KG1 (cell line): ENCODE measurements around the gene INHBA.

Source experiments
- DNase-seq: peaks from one replicate; lab custom pipeline; 2025; lab: John Stamatoyannopoulos, UW

The INHBA gene

DNA sequence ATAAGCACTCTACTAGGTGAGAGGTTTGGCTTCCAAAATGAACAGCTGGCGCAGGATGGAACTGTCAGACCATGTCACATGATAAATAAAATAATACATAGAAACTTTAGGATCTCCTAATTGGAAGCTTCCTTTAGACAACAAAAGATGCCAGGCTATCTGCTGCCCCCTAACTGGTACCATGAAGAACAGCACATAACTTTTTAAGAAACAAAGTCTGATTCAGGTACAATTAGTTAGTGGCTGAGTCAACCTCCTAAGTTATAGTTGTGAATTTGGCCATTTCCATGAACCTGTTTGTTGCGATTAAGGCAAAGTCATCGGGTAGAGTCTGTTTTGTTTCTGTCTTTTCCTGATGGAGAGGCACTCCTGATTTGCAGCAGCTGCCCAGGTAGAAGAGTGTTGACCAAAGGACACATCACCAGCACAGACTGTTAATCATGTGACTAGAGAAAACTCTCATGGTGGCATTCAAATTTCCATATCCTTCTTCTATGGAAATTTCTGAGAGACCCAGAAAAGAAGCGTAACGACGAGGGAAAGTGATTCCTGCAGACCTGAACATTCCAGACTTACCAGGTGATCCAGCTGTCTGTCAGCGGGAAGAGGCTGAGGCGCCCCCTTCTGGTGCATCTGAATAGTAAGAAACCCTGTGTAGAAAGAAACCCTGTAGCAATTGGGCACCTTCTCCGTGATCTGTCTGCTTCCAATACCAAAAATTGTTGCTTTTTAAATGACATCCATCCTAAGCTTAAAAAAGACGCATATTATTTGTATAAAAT lies 8.6 kb upstream of the INHBA start:
- DNase-seq, result no peak

DNA sequence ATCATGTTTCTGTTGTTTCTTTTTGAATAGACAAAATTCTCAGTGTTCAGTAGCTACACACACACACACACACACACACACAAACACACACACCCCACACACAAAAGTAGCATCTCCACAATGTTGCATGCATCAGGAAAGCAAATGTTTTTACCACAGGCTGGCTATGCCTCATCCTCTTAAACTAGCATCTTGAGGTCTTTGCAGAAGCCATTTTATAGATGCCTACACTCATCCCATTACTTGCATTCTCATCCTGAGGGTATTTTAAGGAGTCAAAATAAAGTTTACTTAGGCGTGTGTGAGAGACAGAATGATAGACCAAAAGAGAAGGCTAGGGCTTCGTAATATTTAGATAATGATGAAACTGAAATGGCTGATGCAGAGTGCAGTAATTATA lies 7.9 kb upstream of the INHBA start:
- DNase-seq, result no peak

DNA sequence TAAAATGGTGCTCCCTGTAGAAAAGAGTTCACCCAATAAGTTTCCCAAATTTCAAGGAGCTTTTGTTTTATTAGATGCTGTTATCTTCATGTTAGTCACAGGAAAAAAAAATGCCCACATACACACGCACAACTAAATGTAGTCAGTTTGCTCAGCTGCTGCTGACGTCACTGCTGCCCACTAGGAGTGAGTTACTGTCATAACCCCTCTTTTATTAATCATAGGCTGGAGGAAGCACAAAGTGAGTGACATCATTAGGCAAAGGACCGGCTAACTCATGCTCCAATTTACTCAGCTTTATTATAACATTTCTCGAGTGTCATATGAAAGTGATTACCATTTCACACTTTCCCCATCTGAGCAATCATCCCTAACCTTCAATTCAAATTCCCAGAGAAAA lies 6.7 kb upstream of the INHBA start:
- no peak for DNase-seq

DNA sequence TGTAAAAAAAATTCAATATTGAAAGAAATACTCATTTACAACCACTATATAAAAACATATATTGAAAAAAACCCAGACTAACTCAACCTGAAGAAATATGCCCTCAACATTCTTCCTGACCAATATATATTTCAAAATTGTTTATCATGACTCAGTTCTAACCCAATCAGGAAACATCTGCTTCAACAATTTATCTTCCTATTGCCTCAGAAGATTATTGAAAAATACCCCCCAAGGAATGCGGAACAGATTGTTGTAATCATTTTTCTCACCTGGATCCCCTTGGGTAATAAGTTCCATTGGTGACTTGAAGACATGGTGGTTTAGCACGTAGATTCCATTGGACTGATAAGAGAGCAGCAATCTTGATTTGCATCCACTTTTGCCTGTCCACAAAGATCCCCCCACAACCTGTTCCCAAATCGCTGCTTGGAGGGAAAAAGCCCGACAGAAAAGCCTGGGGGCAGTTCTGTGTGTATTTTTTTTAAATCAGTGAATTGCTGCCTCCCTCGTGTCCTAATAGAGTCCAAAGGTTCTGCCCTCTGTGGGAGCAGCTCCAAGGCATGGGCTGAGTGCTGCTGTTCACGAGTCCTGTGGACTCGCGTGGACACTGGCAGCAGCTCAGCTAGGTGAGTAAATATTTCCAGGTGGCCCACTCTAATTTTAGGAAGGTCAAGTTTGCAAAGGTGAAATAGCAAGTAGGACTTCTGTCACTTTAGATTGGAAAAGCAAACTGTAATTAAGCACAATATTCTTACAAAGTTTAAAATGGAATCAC lies 5.9 kb upstream of the INHBA start:
- DNase-seq, result no peak

DNA sequence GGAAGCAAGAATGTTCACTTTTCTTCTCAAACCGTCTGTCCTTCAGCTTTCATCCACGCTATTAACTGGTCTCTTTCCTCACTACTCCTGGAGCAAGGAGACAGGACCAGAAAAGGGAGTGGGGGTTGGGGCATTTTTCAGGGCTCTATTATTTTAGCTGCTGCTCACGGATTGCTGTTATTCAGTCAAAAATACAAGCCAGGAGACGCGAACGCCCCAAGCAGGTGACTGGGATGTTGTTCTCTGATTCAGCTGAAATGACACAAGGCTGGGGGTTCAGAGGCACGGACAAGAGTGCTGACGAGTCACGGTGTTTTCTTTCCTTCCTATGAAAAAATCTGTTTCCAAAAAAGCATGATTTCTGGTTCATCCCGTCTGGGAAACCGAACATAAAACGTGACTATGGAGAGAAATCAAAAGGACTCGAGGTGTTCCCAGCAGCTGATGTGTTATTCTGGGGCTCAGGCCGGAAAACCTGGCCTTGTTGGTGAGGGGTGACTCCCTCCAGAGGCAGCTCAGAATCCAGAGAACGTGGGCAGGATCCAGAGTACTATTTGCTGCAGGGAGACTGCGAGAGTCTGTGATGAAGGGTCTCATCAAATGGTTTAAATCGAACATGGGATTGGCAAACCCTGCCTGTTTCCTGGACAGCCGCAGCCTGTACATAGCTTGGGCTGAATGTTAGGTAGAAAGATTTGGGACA lies 3.5 kb upstream of the INHBA start:
- DNase-seq, result no peak

DNA sequence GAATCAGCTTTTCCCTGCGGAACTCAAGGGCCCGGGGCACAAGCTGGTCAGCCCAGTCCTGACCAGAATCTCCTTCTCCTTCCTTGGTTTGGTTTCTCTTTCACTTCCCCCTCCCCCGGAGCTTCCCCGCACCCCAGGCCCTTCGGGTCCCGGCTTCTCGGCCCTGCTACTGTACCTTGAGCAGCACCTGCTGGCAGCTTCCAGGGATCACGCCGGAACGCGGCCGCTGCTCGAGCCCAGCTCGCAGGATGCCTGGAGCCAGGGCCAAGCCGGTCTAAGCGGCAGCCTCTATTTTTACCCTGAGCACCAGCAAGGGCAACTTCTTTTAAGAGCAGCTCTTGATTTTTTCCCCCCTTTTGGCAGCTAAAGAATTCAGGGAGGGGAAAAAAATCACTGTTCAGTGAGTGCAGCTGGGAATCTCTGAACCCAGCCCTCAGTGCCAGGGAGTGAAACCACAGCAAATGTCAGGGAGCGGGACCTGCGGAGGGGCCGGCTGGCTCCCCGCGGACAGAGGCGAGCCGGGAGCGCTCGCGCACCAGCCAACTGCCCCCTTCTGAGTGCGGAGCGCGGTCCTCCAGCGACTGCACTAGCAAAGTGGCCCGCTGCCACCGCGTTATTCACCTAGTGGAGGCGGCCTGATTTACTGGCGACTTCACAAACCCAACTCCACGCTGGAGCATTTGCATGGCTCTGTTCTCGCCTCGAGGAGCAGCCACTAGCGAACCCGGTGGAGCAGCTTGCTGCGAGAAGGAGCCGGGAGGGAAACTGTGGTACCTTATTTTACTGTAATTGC lies 2.4 kb upstream of the INHBA start:
- peak; percentile 64 for DNase-seq

DNA sequence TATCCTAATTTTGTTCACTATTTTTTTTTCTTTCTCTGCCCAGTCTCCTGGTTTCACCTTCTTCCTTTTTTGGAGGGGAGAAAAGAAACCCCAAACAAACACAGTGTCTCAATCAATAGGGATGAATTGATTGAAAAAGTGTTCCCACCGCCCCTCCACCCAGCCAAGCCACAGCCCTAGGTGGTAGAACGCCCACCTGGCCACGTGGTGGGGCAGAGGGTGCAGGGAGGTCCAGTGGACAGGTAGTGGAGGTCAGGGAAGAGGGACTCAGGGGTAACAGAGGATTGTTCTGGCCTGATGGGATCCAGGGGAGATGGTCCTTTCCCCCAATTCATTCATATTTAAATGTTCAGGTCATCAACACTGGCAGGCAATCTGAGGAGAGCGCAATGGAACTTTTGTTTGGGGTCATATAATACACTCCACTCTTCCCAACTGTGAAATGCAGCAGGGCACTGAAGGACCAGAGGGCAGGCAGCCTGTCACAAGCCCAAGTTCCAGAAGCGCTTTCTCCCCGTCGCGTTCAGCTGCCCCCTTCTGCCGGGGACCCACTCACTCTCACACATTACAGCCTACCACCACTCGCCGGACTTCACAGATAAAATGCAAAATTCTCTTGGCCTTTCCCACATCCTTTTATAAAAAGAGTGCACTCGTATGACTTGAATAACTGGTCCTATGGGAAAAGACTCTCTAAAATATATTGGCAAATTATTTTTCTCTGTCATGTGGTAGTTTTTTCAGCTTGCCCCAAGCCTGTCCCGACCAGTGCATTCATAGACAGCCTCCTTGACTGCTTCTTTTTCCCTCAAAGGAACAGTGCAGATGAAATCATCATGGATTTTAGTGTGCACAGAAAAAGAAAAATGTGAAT lies 1.6 kb downstream of the INHBA start:
- no peak for DNase-seq

DNA sequence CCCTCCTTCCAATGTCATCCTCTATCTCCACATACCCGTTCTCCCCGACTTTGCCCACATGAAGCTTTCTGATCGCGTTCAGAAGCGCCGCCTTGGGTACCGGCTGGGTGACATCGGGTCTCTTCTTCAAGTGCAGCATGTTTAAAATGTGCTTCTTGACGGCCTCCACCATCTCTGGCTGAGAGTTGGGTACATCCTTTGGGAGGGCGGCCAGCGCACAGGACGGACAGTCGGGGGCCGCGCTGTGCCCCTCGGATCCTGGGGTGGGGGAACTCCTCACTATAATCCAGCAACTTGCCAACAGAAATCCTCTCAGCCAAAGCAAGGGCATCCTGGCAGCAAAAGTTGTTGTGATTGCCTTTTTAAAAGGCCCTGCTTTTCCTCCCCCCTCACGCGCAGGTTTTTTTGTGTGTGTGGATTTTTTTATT lies 2.8 kb downstream of the INHBA start:
- no peak for DNase-seq

DNA sequence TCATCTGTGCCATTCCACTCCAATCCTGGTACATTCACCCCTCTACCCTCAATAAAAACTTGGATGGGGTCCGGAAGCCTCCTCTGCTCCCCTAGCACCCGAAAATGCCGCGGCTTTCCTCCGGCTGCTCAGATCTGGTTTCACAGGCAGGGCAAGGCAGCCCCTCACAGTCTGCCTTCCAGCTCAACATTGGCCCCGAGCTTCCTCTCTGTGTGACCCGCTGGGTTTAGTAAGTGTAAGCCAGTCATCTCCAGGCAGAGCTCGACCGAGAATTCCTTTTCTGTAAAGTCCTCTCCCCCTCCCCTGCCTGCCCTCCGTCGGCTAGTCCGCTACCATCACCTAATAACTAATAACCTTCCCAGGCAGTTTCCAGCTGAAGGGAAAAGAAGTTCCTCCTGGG lies 3.4 kb downstream of the INHBA start:
- DNase-seq, result no peak

DNA sequence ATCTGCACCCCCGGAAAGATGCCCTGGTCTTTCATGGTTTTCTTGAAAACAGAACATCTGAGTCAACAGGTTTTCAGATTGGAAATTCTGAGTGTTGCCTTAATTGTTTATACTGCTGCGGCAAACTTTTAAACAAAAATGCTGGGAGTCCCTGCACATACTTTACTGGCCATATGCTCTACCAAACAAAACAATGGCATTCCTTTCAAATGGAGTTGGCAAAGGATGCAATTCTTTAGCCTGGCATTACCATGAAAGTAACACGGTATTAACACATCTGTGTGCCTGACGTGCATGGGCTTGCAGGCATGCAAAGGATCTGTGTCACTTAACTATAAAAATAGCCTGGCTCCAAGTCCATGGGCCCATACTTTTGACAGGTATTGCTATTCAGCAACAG lies 4.2 kb downstream of the INHBA start:
- no peak for DNase-seq

DNA sequence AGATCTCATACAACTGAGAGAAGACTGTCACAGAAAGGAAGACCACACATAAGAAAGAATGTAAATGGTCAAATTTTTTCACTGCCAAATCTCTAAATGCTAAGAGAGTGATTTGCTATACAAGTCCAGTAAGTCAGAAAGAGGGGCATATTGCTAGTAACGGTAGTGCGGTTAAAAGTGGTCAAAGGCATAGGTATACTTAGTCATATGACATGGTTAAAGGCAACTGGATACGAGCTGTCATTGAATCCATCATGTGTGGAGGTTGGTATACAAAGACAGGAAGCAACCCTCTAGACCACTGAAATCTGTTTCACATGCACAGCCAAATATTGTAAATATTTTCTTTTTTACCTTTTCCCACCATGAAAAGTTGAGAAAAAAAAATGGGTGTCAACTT lies 4.8 kb downstream of the INHBA start:
- DNase-seq, result no peak

DNA sequence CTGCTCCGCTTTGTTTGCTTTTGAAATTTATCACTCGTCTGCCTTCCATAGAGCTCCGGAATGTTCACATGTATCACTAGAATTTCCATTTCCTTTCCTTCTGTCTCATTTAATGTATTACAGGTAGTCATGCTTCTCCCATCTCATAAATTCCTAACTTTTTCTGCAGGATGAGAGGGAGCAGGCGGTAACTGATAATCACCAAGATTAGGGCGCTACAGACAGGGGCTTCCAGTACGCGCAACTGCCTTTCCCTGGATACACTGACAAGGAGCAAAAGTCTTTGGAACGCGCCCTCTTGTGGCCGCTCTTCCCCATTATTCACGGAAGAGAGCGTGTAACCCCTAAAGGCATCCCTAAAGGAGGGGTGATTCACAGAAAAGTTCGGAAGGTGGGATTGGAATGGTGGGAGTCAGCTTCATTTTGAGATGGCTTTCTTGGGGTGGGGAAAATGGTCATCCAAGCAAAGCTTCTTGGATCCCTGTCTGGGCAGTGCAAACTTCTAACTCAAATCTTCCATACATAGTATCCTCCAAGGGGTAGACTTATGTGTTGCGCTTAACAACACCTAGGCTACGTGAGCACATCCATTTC lies 6.5 kb downstream of the INHBA start:
- peak; percentile 21 for DNase-seq

DNA sequence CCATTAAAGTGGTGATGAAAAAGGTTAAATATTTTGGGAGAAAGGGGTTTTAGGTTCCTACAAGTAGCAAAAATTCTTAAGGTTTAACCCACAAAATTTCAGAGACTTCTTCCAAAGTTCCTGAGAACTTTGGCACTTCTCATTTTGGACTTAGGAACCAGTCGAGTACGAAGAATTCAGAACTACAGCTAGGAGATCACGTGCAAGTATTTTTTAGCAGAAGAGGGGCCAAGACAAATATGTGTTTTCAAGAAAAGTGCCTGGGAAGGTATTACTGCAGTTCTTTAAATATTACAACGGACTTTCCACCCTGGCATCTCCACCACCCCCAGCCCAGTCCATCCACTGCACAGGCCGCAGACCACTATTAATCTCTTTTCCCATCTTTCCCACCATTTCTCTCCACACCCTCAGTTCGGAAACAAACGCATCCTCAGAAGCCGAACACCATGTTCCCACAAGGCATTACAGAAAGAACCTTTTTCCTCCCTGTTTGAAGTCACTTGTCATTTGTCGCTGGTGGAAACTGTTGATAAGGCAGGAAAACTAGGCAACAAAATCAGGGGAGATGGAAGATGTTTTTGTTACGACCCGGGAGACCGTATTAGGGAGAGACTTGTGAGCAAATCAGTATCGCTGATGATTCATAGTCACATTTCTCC lies 7.1 kb downstream of the INHBA start:
- no peak for DNase-seq

DNA sequence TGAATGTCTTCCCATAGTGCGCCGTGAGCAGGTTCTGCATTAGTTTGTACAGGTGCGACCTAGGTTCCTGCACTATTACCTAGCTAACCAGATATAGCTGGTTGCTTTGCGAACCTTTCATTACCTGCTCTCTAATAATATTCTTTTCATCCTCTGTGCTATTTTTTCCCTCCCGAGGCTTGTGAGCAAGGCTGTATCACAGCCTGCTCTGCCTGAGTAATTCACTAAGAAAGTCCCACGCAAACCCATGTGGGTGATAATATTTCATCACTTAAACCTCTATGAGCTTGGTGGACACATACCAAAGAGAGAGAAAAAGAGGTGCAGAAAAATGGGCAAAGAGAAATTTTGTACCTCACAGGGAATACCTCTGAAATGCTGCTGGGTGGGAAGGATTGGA lies 8.4 kb downstream of the INHBA start:
- DNase-seq, result no peak

DNA sequence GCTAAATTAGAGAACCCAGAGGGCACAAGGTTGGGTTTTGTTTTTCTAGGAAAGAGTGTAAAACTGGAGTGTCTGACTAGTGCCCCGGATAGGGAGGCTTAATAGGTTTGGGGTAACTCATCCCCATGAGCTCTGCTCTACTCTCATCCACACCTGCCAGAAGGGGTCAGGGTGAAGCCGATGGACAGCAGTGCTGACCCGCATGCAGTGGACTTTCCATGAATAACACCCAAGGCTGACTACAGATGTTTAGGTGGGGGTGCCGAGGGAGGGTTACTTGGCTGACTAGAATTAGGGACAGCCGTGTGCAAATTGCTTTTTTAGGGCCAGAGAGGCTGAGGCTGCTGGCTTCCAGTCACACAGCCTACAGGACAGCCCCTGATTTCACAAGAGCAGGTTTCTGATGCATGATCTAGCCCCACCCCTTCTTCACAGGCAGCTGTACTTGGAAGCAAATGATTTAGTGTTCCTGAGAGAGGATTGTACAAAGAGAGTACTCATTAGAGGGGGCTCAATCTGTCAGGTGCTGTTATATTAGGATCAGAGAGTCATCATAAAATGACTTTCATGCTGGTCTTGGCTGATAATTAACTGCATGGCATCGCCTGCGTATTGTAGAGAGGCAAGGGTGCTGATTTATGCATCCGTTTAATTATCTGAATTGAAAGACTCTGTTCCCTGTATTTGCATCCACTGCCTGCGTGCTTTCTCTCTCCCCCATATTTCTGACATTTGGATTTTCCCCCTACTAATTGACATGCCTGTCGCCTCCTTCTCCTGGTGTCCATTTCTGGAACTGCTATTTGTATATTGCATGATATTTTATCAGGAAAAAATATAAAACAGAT lies 9.5 kb downstream of the INHBA start:
- no peak for DNase-seq

DNA sequence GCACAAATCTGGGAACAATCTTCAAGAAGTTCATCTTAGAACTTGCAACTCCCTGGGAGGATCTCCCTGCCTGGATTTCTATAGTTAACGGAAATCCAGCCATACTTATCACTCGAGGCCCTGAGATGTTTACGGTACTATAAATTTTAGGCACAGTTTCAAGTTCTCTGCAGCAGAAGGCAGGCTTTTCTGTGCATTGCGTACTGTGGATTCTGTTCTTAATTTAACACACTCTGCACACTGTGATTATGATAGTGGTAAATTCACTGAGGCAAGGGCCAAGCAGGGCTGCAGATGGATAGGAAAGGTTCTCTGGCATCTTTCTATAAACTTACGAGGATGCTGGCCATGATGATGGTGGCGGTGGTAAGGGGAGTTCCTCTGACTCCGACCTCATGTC lies 10.6 kb downstream of the INHBA start:
- DNase-seq, result no peak

DNA sequence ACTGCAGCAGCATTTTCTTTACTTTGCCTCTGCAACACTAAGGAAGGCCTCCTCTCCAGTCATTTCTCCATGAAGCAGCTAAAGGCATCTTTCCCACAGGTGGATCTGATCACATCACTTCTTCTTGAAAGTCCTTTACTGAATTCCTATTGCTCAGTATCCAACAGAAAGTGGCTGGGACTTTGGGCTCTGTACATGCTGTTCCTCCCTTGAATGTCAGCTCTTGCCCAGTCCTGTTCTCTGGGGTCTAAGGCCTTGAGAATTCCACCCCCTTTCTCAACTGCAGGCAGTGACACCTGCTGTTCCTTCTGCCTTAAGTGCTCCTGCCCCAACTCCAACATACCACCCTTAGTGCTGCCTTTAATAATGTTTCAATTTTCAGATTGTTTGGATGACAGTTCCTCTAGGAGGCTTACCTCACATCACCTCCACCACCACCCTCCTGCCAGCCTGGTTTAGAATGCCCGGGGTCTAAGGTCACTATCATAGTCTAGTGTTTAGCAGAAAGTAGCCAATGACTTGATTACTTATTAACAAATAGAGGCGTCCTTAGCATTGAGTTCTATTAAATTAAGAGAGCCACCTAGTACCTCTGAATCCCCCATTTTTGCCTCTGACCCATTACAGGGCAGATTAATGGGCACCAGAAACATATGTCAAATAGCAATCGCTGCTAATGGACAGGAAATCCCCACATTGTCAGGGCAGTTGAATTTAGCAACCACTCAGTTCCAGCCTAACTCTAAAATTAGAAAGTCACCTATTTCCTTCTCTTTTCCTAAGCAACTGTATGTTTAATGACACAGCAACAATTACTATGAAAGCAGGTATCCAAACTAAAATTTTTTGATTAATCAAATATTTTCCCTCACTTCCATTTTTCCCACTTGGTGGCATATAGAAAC lies 11.4 kb downstream of the INHBA start:
- no peak for DNase-seq

DNA sequence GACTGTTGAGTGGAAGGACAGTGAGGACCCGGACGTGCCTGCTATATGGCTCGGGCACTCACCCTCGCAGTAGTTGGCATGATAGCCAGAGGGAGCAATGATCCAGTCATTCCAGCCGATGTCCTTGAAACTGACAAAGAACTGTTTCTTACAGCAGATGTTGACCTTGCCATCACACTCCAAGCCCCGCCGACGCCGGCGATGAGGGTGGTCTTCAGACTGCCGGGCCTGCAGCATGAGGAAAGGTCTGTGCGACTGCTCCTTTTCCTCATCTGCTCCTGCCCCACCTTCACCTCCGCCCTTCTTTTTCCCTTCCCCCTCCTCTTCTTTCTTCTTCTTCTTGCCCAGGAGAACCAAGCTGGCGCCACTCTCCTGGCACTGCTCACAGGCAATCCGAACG lies 13.1 kb downstream of the INHBA start:
- DNase-seq, result no peak
